Measurements from ENCODE around the gene FAM3A.

DNA sequence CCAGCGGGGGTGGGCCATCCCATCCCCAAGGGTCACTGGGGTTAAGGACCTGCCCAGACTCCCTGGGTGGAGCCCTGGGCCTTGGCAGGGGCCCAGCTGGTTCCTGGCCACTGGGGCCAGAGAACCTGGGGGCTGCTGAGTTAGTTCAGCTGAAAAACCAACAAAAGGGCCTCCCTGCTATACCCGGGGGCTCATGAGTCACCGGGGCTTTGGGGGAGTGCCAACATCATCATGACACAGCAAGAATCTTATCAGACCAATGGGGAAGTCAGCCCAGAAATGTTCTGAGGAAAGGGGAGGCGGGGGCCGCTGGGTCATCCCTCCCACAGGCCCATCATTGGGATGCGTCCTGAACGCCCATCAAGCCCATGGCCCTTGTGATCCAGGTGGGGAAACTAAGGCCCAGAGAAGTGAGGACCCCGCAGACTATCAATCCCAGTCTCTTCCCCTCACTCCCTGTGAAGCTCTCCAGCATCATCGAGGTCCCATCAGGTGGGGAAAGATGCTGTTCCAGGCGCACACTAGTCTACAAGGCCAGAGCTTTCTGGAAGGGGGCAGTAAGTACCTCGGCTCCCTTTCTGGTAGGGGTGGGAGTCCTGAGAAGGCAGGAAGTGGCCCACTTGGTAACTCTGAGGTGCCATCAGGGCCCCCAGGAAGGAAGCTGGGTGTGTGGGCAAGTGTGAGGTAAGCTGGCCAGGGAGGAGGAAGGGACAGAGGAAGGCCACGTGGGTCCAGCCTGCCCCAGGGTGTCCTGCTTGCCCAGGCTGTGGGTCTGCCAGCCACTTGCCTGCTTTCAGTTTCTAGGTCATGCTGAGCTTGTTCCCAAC lies 26.1 kb upstream of the FAM3A start:
- TF ChIP-seq, protein P1, sequence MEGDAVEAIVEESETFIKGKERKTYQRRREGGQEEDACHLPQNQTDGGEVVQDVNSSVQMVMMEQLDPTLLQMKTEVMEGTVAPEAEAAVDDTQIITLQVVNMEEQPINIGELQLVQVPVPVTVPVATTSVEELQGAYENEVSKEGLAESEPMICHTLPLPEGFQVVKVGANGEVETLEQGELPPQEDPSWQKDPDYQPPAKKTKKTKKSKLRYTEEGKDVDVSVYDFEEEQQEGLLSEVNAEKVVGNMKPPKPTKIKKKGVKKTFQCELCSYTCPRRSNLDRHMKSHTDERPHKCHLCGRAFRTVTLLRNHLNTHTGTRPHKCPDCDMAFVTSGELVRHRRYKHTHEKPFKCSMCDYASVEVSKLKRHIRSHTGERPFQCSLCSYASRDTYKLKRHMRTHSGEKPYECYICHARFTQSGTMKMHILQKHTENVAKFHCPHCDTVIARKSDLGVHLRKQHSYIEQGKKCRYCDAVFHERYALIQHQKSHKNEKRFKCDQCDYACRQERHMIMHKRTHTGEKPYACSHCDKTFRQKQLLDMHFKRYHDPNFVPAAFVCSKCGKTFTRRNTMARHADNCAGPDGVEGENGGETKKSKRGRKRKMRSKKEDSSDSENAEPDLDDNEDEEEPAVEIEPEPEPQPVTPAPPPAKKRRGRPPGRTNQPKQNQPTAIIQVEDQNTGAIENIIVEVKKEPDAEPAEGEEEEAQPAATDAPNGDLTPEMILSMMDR (conservative IDR thresholded peaks at IDR 0.05; ENCODE audit: low read depth, low read length), result no peak
- TF ChIP-seq CEBPB (IDR thresholded peaks at IDR 0.05; ENCODE audit: low read depth, low read length) (no peak), SMC3 (IDR thresholded peaks at IDR 0.05; ENCODE audit: low read depth, low read length) (no peak), POLR2A (IDR thresholded peaks at IDR 0.05; ENCODE audit: low read depth, low read length) (no peak), MAZ (IDR thresholded peaks at IDR 0.05; ENCODE audit: borderline replicate concordance, low read depth, low read length) (peak; percentile 69; the same call in 1 of the 2 replicates), FOS (IDR thresholded peaks at IDR 0.05; ENCODE audit: low read depth, low read length) (peak; percentile 77), CHD1 (IDR thresholded peaks at IDR 0.05; ENCODE audit: low read depth, low read length) (no peak), RAD21 (IDR thresholded peaks at IDR 0.05; ENCODE audit: low read length) (no peak)
- TF ChIP-seq, protein P2, sequence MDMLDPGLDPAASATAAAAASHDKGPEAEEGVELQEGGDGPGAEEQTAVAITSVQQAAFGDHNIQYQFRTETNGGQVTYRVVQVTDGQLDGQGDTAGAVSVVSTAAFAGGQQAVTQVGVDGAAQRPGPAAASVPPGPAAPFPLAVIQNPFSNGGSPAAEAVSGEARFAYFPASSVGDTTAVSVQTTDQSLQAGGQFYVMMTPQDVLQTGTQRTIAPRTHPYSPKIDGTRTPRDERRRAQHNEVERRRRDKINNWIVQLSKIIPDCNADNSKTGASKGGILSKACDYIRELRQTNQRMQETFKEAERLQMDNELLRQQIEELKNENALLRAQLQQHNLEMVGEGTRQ (IDR thresholded peaks at IDR 0.05; ENCODE audit: low read depth, low read length), result no peak
- TF ChIP-seq, protein P3, sequence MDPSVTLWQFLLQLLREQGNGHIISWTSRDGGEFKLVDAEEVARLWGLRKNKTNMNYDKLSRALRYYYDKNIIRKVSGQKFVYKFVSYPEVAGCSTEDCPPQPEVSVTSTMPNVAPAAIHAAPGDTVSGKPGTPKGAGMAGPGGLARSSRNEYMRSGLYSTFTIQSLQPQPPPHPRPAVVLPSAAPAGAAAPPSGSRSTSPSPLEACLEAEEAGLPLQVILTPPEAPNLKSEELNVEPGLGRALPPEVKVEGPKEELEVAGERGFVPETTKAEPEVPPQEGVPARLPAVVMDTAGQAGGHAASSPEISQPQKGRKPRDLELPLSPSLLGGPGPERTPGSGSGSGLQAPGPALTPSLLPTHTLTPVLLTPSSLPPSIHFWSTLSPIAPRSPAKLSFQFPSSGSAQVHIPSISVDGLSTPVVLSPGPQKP (IDR thresholded peaks at IDR 0.05; ENCODE audit: borderline replicate concordance, low read depth, low read length), result no peak
